H7 (cell line): ENCODE results near the gene JAZF1. TPM values are rescaled to one million over a fixed set of nuclear protein-coding genes. Genes with fewer than 3 reads are reported as not detected.

ENCODE experiments used
- DNase-seq: peaks from one replicate; pipeline ENCODE4 v3.0.0; 2012
- H3K27me3 ChIP-seq: 2 replicates; pipeline ENCODE4 v1.6.0; 2011; ENCODE audit warnings: mild to moderate bottlenecking, low read length; ENCODE audit not compliant: control insufficient read depth, insufficient read depth
- H3K36me3 ChIP-seq: replicated peaks from 2 replicates; pipeline ENCODE4 v1.5.1; 2011; ENCODE audit warnings: low read length; ENCODE audit not compliant: control insufficient read depth, insufficient read depth
- H3K4me3 ChIP-seq: 2 replicates; pipeline ENCODE4 v1.5.1; 2011; ENCODE audit warnings: low read depth, mild to moderate bottlenecking, control low read depth, low read length, moderate library complexity; ENCODE audit not compliant: insufficient read depth
- total RNA-seq: library from RNA; depleted of rRNA; stranded (reverse); fragments of >200 nt; shearing (Covaris generic); gene quantifications from 2 replicates; pipeline ENCODE4 v1.2.3, GENCODE V29; 2014

JAZF1 gene
- total RNA-seq, 1 experiment from 2014 or later, result 11.3 TPM

DNA sequence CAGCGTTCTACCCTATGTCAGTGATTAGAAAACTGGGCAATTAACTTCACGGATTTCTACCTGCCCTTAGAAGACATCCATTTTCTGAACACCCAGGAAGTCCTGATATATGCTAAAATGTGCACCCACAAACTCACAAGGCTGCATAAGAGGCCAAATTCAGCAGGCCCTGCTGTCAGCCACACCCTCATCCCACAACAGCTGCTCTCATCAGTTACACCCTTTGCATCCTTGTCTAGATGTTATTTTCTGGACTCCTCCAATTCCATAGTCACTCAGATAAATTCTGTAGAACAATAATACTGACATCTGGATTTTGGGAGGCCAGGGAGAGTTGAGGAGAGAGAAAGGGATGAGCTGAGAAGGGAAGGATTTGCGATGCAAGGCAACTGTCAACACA is 231.7 kb downstream of the JAZF1 start:
- Histone ChIP-seq H3K27me3 (no peaks in the 10 kb centered on the region), H3K4me3 (no peak overlapping the region), H3K36me3 (no peaks in the 10 kb centered on the region)
- DNase-seq, result no peak

DNA sequence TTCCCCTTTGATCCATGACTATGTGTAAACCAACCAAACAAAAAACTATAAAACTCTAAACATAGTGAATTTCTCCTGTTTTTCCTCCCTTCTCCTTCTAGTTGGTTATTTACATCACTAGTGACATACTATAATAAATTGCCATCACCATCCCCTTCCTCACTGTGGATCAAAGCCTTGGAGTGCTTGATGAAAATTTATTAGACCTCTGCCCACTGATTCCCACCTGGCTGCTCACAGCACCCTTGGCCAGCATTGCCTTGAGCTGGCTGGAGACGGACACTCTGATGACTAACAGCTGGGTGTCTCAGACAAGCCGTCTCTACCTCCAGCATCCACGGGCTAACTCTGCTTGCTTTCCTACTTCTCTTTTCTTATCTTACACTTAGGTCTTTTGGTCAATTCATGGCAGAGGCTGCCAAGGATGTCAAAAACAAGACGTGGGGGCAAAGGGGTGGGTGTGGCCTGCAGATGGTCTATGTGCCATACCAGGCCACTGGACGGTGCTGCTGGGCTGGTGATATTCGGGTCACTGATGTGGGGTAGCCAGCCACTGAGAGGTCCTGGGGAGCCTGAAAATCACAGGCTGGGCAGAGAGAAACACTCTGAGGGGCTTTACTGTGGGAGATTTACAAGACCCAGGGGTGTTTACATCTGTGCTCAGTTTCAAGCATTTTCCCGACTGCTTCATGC is 232.9 kb downstream of the JAZF1 start:
- Histone ChIP-seq H3K27me3 (no peaks in the 10 kb centered on the region), H3K4me3 (no peak overlapping the region), H3K36me3 (no peaks in the 10 kb centered on the region)
- no peak for DNase-seq

DNA sequence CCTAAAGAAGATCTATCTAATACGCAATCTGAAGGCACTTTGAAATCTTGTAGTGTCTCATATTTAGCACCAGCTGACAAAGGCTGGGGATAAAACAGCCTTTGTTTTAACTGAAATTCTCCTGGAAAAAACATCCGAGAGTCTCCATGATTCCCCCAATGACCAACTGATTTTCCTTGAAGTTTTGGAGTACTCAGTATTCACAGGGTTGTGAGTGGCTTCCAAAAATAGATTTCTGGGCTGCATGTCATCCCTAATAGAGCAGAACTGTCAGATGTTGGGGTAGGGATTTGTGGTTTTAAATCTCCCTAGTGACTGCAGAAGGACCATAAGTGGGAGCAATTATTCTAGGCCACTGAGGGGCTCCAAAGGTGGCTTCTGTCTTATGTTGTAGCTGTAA is 234.2 kb downstream of the JAZF1 start:
- no peaks in the 10 kb centered on the region for H3K36me3 ChIP-seq
- H3K27me3 ChIP-seq, result no peaks in the 10 kb centered on the region
- H3K4me3 ChIP-seq, result no peak overlapping the region
- DNase-seq, result no peak

DNA sequence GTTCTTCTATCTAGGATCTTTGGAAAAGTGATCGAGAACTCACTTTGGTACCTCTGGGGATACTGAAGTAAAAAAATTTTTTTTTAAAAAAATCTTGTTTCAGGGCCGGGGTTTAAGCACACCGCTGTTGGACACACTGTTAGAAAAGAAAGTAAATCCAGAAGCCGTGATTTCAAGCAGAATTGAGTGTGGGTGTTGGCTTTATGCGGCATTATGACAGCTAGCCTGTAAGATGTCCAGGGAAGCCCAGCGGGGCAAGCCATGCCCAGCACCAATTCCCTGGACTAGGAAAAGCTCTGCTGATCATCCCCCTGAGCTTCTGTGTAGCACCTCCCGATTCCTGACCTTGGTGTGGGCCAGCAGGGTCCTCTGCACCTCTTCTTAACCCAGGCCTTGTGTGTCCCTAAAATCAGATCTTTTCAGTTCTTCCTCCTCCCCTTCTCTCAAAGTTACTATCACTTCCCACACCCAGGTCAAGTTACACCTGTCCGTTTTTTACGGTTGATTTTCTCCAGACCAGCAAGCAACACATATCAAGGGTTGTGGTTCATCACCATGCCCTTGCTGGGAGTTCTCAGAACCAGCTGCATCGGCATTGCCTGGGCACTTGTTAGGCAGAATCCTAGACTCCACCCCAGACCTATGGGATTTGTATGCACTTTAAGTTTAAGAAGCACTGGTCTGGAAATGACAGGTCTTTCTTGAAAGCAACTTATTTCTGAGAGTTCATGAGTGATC is 235.4 kb downstream of the JAZF1 start:
- DNase-seq, result no peak
- Histone ChIP-seq H3K4me3 (no peak overlapping the region), H3K36me3 (no peaks in the 10 kb centered on the region), H3K27me3 (no peaks in the 10 kb centered on the region)

DNA sequence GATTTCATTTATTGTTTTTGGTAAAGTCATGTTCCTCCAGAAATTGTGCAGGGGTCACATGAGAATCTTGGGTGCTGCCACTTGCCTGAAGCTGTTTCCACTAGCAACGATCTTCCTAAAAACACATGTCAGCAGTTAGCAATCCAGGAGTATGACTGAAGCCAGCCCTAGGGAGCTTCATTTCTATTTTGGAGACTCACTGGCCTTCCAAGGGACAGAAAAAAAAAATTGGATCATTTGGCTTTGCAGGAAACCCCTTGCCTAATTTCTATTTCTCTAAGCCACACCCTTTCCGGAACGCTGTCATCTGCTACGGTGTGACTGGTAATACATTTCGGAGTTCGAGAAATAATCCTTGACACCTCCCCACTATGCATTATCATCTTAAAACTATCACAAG is 236.0 kb downstream of the JAZF1 start:
- H3K27me3 ChIP-seq, result no peaks in the 10 kb centered on the region
- H3K4me3 ChIP-seq, result no peak overlapping the region
- DNase-seq, result no peak
- H3K36me3 ChIP-seq, result no peaks in the 10 kb centered on the region

DNA sequence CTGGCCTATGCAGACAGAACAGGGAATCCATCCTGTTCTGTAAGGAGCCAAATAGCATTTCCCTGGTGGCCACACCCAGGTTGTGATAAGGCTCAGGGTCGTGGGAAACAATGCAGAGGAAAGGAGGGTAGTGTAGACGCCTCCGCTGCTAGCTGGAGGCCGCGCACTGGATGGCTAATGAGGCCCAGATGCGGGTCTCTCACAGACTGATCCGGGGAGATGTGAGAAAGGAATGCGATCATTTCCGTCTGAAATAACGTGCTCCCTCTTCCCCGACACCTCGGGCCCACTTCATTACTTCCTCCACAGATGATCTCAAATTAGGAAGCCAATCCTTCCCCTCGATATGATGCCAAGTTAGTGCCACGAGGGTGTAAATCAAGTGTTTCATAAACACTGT is 237.4 kb downstream of the JAZF1 start:
- Histone ChIP-seq H3K27me3 (no peaks in the 10 kb centered on the region), H3K4me3 (no peak overlapping the region), H3K36me3 (no peaks in the 10 kb centered on the region)
- DNase-seq, result no peak

DNA sequence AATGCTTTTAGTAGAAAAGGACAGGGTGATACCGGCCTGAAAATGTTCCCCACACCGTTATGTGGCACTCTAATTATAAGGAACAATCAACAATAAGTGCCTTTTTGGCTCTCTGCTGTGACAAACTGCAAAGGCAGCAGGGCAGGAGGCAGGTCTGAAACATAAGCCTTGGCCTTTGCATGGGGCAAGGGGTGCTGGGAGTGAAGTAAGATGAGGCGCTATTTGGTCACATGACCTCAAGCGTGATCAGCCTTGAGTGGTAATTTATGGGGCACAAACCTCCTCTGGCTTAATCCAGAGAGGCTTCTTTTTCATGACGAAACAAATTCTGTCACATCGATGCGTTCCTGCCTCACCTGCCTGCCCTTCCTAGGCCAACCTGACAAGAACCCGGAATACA is 237.9 kb downstream of the JAZF1 start:
- no peak for DNase-seq
- Histone ChIP-seq H3K4me3 (no peak overlapping the region), H3K36me3 (no peaks in the 10 kb centered on the region), H3K27me3 (no peaks in the 10 kb centered on the region)

DNA sequence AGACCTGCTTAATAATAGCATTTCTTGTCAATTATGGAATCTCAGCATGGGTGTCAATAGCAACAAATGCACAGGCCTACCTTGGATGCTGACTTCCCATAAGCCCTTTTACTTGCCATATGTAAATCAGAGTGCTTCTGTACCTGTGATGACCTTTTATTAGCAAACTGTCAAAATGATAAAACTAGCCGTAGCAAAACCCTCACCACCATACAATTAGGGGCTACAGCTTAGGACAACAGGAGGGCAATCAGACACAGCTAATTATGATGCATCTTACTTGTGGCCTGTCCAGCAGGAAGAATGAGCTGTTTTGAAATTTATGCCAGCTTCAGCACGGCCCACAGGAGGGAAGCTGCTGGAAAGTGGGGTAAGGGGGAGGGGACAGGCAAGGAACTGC is 239.1 kb downstream of the JAZF1 start:
- H3K4me3 ChIP-seq, result no peak overlapping the region
- no peaks in the 10 kb centered on the region for H3K27me3 ChIP-seq
- DNase-seq, result no peak
- no peaks in the 10 kb centered on the region for H3K36me3 ChIP-seq

DNA sequence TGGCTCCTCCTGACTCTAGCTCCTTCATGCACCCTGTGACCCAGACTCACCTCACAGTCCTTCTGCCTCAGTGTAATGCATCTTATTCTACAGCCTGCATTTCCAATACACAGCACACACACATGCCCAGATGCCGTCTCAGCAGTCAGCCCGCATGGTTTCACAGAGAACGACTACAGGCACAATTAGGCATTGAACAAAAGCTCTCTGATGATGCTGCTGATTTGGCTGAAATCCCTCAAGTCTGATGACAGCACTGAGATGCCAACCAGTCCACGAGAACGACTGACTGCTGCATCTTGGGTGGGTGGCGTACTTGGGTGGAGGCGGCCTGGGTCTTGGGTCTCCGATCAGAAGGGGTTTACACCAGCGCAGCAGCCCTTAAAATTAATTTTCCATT is 240.3 kb downstream of the JAZF1 start:
- Histone ChIP-seq H3K36me3 (no peaks in the 10 kb centered on the region), H3K27me3 (no peaks in the 10 kb centered on the region), H3K4me3 (no peak overlapping the region)
- DNase-seq, result no peak

DNA sequence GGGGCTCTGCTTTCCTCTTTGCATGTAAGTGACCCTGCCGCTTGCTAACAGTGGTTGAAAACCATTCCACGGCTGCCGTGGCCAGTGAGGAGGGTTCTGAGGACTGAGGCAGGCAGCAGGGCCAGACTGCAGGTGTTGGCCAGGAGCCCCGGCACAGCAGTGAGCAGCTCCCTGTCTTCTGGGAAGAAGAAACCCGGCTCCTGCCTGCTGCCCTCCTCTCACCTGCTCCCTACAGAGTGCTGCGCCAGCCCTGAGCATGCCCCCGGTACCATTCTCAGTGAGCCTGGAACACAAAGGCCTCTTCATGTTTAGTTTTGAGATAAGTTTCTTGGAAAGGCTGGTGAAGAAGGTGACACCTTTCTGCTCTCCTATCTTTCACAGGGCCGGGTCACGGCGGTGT is 240.7 kb downstream of the JAZF1 start:
- Histone ChIP-seq H3K4me3 (no peak overlapping the region), H3K27me3 (no peaks in the 10 kb centered on the region), H3K36me3 (no peaks in the 10 kb centered on the region)
- no peak for DNase-seq

DNA sequence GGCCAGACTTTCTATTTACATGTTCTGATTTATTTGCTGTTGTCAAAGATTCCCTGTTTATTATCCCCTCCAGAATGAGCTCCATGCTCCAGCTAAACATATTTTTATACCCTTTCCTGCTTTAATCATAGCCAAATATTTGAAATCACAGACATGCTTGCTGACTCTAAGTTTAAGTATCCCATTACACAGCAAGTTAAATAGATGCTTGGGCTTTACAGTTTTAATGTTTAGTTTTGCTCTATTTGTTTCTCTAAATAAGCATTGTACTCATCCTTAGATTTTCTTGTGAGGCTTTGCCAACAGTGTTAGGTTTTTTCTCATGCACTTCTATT is 243.9 kb downstream of the JAZF1 start:
- no peak overlapping the region for H3K4me3 ChIP-seq
- no peak for DNase-seq
- H3K27me3 ChIP-seq, result no peaks in the 10 kb centered on the region
- no peaks in the 10 kb centered on the region for H3K36me3 ChIP-seq

DNA sequence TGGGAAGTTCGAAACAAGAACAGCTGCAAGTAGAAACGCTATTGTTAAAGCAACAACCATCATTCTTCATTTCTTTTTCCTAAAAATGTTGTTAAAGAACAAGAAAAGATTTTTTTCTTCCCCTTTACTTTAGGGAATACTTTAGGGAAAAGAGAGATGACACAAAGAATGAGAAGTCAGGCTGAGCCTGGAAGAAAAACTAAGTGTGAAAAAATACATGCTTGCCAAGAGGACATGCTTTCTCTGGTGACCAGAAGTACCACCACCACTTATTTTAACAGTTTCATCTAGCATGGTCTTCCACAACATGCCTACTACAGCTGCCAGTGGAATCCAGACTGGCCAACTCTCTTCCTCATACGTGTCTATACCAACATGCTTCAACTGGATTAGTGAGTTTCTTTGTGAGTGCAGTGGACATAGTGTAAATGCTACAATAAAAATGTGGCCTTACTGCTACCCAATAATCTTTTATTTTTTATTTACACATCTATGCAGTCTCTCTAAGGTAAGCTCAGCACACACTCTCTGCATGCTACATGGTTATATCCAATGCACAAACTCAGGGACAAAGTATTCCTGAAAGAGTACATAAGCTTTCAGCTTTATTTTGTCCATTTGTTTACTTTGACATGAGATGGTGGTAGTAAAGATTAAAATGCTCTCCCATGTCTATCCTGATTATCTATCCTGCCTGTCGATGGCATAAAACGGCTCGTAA is 244.4 kb downstream of the JAZF1 start:
- no peak for DNase-seq
- H3K4me3 ChIP-seq, result no peak overlapping the region
- no peaks in the 10 kb centered on the region for H3K27me3 ChIP-seq
- H3K36me3 ChIP-seq, result no peaks in the 10 kb centered on the region

DNA sequence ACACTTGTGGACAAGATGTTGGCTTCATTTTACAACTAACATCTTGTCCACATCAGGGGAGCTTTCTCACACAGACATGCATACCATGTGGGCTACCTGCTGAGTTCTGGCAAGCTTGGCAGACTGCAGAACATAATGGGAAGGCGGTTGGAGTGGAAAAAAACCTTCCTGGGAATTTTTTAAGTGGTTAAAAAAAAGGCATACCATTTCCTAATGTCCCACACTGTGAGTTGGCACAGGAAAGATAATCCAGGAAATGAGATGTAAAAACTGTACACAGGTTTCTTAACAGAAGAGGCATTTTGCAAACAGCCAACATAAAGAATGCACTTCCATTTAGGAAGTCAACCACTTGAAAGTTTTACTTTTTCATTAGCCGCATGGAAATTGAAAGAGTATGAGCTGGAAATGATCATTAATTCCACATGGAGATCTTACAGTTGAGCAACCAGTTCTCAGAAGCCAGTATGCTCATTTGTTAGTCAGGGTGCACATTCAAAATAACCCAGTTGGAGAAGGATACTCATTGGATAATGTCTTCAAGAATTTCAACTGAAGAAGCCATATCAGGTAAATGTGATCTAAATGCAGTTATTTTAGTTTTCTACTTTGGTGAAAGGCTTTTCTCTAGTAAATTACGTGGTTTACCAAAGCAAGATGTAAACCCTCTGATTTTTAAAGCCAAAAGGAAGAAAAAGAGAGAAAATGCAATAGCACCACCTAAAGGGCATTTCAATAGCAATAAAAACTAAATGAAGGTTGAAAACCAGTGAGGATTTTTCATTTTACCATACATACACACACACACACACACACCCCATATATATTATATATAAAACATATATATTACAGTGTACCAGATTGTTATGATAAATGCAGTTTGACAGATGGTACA is 246.7 kb downstream of the JAZF1 start:
- Histone ChIP-seq H3K27me3 (no peaks in the 10 kb centered on the region), H3K4me3 (no peak overlapping the region), H3K36me3 (no peaks in the 10 kb centered on the region)
- DNase-seq, result peak; percentile 57

DNA sequence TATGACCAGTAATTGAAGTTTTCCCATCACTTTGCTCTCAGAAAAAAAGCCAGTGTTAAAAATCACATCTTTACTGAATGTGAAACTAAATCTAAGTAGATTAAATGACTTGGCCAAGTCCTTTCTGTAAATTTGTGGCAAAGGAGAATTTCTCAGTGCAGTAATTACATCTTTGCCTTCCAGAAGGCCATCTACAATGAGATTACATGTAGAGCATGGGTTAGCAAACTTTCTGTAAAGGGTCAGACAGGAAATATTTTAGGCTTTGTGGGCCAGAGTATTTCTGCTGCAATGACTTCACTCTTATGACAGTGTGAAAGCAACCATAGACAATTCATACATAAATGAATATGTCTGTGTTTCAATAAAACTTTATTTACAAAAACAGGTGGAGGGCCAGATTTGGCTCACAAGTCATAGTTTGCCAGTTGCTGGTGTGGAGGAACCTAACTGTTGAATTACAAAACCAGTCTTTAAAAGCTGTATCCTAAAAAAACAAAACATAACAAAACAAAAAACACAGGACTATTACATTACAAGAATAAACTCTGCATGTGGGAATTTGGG is 249.6 kb downstream of the JAZF1 start:
- no peaks in the 10 kb centered on the region for H3K36me3 ChIP-seq
- no peaks in the 10 kb centered on the region for H3K27me3 ChIP-seq
- DNase-seq, result no peak
- no peak overlapping the region for H3K4me3 ChIP-seq
